C4-2B (cell line): ENCODE data around the gene CFAP206.
"Not testable (repeated sequence)": the region's sequence is repeated elsewhere in the genome, so short reads cannot be mapped to it uniquely, and the experiment has no call there.

Experiments used
- H3K27ac ChIP-seq: fragments of 450-650 bp; 2 replicates; pipeline ENCODE4 v1.5.1; 2017
- ZFX ChIP-seq: fragments of 450-650 bp; IDR thresholded peaks from 2 replicates; pipeline ENCODE4 v1.6.1; 2017
- TF ChIP-seq, protein P1 (sequence below): fragments of 450-650 bp; conservative IDR thresholded peaks from 2 replicates; pipeline ENCODE4 v1.5.1; 2017; ENCODE audit warnings: mild to moderate bottlenecking

CFAP206 gene

DNA sequence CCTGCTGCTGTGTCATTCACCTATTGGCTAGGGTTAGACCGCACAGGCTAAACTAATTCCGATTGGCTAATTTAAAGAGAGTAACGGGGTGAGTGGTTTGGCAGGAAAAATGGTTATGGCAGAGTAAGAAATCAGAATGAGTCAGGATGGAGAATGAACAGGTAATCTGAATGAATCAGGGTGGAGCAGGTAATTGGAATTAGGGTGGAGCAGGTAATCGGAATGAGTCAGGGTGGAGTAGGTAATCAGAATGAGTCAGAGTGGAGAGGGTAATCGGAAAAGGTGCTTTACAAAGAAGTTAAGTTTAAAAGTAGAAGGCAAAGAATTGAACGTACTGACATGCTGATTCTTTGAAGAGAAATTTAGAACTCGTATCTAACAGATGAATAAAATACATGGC, 76.7 kb downstream of the CFAP206 start:
- TF ChIP-seq ZFX: no peak
- TF ChIP-seq, protein P1, sequence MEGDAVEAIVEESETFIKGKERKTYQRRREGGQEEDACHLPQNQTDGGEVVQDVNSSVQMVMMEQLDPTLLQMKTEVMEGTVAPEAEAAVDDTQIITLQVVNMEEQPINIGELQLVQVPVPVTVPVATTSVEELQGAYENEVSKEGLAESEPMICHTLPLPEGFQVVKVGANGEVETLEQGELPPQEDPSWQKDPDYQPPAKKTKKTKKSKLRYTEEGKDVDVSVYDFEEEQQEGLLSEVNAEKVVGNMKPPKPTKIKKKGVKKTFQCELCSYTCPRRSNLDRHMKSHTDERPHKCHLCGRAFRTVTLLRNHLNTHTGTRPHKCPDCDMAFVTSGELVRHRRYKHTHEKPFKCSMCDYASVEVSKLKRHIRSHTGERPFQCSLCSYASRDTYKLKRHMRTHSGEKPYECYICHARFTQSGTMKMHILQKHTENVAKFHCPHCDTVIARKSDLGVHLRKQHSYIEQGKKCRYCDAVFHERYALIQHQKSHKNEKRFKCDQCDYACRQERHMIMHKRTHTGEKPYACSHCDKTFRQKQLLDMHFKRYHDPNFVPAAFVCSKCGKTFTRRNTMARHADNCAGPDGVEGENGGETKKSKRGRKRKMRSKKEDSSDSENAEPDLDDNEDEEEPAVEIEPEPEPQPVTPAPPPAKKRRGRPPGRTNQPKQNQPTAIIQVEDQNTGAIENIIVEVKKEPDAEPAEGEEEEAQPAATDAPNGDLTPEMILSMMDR: no peak
- H3K27ac ChIP-seq: no peak overlapping the region

DNA sequence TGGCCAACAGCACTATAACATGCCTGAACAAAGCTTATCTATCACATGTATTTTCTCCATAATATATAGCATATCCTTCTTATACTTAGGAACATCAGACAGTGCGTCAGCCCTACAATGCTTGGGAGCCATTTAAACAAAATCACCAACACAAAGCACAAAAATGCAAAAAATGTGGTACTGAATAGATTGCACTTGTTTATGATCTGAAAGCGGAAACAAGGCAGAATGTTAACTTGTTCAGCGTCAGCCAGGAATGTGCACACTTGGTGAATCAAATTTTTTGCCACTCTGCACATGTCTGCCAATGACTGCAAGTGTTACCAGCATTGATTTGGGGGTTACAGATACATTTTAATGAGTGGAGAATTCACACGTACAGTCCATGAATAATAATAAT, 79.8 kb downstream of the CFAP206 start:
- no peak overlapping the region for H3K27ac ChIP-seq
- TF ChIP-seq, protein P1: no peak
- TF ChIP-seq ZFX: no peak

DNA sequence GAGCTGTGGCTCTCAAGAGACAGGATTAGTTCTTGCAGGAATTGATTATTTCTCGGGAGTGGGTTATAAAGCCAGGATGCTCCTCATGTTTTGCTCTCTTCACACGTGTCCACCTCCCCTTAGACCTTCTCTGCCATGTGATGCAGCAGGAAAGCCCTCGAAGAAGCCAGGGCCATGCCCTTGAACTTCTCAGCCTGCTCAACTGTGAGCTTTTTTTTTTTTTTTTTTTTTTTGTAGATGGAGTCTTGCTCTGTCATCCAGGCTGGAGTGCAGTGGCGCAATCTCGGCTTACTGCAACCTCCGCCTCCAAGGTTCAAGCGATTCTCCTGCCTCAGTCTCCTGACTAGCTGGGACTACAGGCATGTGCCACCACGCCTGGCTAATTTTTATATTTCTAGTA, 81.6 kb downstream of the CFAP206 start:
- H3K27ac ChIP-seq: not testable (repeated sequence)

DNA sequence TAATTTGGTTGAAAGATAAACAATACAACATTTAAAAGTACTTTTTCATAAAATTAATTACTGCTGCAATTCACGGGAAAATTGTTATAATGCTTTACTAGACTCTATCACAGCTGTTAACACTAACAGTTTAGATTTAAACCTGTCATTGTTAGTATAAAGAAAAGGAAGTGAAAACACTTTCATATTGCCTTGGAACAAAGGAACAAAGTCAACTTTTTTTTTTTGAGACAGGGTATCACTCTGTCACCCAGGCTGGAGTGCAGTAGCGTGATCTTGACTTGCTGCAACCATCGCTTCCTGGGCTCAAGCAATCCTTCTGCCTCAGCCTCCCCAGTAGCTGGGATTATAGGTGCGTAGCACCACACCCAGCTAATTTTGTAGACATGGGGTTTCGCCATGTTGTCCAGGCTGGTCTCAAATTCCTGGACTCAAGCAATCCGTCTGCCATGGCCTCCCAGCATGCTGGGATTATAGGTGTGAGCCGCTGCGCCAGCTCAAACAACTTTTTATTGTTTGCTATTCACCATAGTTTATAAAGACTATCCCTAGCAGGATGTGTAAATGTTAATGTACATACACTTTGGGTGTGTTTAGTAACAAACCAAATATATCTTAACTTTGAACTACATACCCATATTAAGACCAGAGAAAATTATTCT, 87.1 kb downstream of the CFAP206 start:
- no peak for TF ChIP-seq ZFX
- TF ChIP-seq, protein P1: no peak
- H3K27ac ChIP-seq: no peak overlapping the region

DNA sequence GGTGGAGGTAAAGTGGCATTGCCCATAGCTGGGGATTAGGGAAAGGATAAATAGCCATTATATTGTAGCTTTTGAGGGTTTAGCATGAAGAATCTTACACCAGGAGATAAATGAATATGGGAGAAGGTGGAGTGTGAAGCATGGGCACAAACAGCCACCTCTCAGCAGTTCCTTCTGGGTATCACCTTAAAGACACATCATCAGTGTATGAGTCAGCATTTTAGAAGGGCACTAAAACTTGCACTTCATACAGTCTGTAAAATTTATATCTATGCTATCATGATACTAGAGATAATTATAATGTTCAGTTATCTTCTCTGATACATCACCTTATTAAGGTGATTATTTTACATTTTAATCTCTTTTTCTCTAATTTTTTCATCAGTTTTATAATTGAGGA, 90.3 kb downstream of the CFAP206 start:
- H3K27ac ChIP-seq: no peak overlapping the region
- TF ChIP-seq, protein P1: no peak
- TF ChIP-seq ZFX: no peak

DNA sequence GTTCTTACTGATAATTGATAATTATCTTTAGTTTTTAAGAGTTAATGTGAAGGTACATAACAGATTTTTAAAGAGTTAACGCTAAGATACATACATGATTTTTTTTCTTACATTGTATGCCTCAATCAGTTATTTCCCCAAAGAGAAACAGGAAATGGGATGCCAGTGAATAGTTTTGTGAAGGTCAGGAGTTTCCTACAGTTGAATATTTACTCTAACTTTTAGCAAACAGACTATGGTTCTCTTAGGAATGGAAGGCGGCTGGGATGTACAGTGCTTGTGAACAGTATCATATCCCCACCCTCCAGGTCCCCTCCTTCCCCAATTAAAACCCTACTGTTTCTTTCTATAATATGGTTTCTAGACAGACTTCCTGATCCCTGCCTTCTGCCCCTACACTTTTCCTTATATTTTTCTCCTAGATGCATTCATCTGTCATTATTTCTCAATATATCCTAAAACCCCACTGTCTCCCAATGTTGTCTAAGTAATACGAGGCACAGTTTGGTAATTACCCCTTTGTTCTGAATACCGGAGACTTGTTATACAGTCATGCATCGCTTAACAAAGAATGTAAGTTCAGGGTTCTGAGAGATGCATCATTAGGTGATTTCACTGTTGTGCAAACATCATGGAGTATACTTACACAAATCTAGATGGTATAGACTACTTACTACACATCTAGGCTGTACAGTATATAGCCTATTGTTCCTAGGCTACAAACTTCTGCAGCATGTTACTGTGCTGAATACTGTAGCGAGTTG, 94.2 kb downstream of the CFAP206 start:
- H3K27ac ChIP-seq: no peak overlapping the region
- TF ChIP-seq, protein P1: no peak
- no peak for TF ChIP-seq ZFX

DNA sequence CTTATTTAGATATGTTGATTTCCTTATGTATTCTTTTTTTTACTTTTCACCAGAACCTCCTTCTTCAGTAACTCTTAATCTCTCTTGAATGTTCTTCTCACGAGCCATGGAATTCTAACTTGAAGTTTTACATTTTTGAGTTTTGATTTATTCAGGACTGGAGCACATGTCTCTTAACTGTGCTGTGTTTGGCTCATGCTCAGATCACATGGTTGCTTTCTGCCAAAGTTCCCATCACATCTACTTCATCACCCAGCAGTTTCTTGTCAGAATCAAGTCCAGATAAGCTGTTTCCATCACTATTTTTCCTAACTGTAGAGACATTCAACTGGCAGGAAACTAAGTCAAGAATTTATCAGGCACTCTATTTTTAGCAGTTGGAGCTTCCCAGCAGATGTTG, 96.7 kb downstream of the CFAP206 start:
- H3K27ac ChIP-seq: no peak overlapping the region
- no peak for TF ChIP-seq ZFX
- TF ChIP-seq, protein P1: no peak
